ENCODE results near the gene EIF4G3. TPM values are rescaled to one million over a fixed set of nuclear protein-coding genes. Genes with fewer than 3 reads are reported as not detected.

Gene EIF4G3
- total RNA-seq, 1 experiment from 2014 or later, result 55.4 TPM

- Histone ChIP-seq H3K4me3 (ENCODE audit: low read depth, low read length) (no peak overlapping the region), H3K36me3 (ENCODE audit: control insufficient read depth, insufficient read depth, low read length) (no peaks in the 10 kb centered on the region), H3K27me3 (replicated peaks; ENCODE audit: control insufficient read depth, insufficient read depth, low read length) (no peaks in the 10 kb centered on the region), H3K9me3 (no peaks in the 10 kb centered on the region), H3K4me1 (no peaks in the 10 kb centered on the region)
- no peak overlapping the region for H3K4me3 Mint-ChIP-seq (ENCODE audit: unreplicated experiment)
- H3K9me3 Mint-ChIP-seq (ENCODE audit: unreplicated experiment), result no peaks in the 10 kb centered on the region
- H3K36me3 Mint-ChIP-seq (ENCODE audit: insufficient read depth, unreplicated experiment), result peaks cover 10% of the 10 kb centered on the region
- DNase-seq, result no peak
- H3K4me1 Mint-ChIP-seq (ENCODE audit: low read depth, unreplicated experiment), result no peaks in the 10 kb centered on the region
- BruUV-seq (replicated peaks), result no TSS peak
- no peak overlapping the region for H3K27ac Mint-ChIP-seq (ENCODE audit: unreplicated experiment)
- intact Hi-C loops (cut with micrococcal nuclease; ENCODE audit: unreplicated experiment), result no loop called here
- no peak for TF ChIP-seq CTCF (IDR thresholded peaks at IDR 0.05; ENCODE audit: insufficient read depth in 1 of 2, low read depth in 1 of 2, low read length in 1 of 2, severe bottlenecking in 1 of 2, unreplicated experiment in 1 of 2)
- CTCF ChIA-PET, result no interaction called here
- POLR2A ChIA-PET, result no interaction called here
- no peaks in the 10 kb centered on the region for H3K27me3 Mint-ChIP-seq (ENCODE audit: insufficient read depth, unreplicated experiment)
These were observed 339.0 kb downstream of the EIF4G3 start for GRCh38 chr1:20837554-20838192.

GRCh38 chr1:20836230-20836629 lies 340.5 kb downstream of the EIF4G3 start:
- Mint-ChIP-seq H3K27ac (ENCODE audit: unreplicated experiment) (no peak overlapping the region), H3K27me3 (ENCODE audit: insufficient read depth, unreplicated experiment) (no peaks in the 10 kb centered on the region), H3K4me3 (ENCODE audit: unreplicated experiment) (no peak overlapping the region), H3K36me3 (ENCODE audit: insufficient read depth, unreplicated experiment) (peaks cover 10% of the 10 kb centered on the region), H3K4me1 (ENCODE audit: low read depth, unreplicated experiment) (no peaks in the 10 kb centered on the region), H3K9me3 (ENCODE audit: unreplicated experiment) (no peaks in the 10 kb centered on the region)
- ChIA-PET CTCF (no interaction called here), POLR2A (no interaction called here)
- TF ChIP-seq CTCF (IDR thresholded peaks at IDR 0.05; ENCODE audit: insufficient read depth in 1 of 2, low read depth in 1 of 2, low read length in 1 of 2, severe bottlenecking in 1 of 2, unreplicated experiment in 1 of 2), result no peak
- Histone ChIP-seq H3K4me3 (ENCODE audit: low read depth, low read length) (no peak overlapping the region), H3K27me3 (replicated peaks; ENCODE audit: control insufficient read depth, insufficient read depth, low read length) (no peaks in the 10 kb centered on the region), H3K4me1 (no peaks in the 10 kb centered on the region), H3K36me3 (ENCODE audit: control insufficient read depth, insufficient read depth, low read length) (no peaks in the 10 kb centered on the region), H3K9me3 (no peaks in the 10 kb centered on the region)
- BruUV-seq (replicated peaks), result no TSS peak
- no peak for DNase-seq
- intact Hi-C loops (cut with micrococcal nuclease; ENCODE audit: unreplicated experiment), result no loop called here

- Histone ChIP-seq H3K36me3 (ENCODE audit: control insufficient read depth, insufficient read depth, low read length) (no peaks in the 10 kb centered on the region), H3K9me3 (no peaks in the 10 kb centered on the region), H3K4me3 (ENCODE audit: low read depth, low read length) (no peak overlapping the region), H3K27me3 (replicated peaks; ENCODE audit: control insufficient read depth, insufficient read depth, low read length) (no peaks in the 10 kb centered on the region), H3K4me1 (no peaks in the 10 kb centered on the region)
- Mint-ChIP-seq H3K4me3 (ENCODE audit: unreplicated experiment) (no peak overlapping the region), H3K4me1 (ENCODE audit: low read depth, unreplicated experiment) (no peaks in the 10 kb centered on the region), H3K36me3 (ENCODE audit: insufficient read depth, unreplicated experiment) (peaks cover 10% of the 10 kb centered on the region), H3K27me3 (ENCODE audit: insufficient read depth, unreplicated experiment) (no peaks in the 10 kb centered on the region), H3K27ac (ENCODE audit: unreplicated experiment) (no peak overlapping the region), H3K9me3 (ENCODE audit: unreplicated experiment) (no peaks in the 10 kb centered on the region)
- ChIA-PET CTCF (no interaction called here), POLR2A (no interaction called here)
- DNase-seq, result no peak
- no TSS peak for BruUV-seq (replicated peaks)
- no peak for TF ChIP-seq CTCF (IDR thresholded peaks at IDR 0.05; ENCODE audit: insufficient read depth in 1 of 2, low read depth in 1 of 2, low read length in 1 of 2, severe bottlenecking in 1 of 2, unreplicated experiment in 1 of 2)
- intact Hi-C loops (cut with micrococcal nuclease; ENCODE audit: unreplicated experiment), result no loop called here
These were observed 341.9 kb downstream of the EIF4G3 start for GRCh38 chr1:20834780-20835179.
